Karpas-422 (cell line): ENCODE measurements around the gene TOMM40L. TPM values are rescaled to one million over a fixed set of nuclear protein-coding genes. Genes with fewer than 3 reads are reported as not detected.

Experiments used
- DNase-seq: peaks from one replicate; pipeline ENCODE4 v3.0.0-alpha.2; 2015
- H2AFZ ChIP-seq: fragments of 200-600 bp; sonication (generic); 2 replicates; pipeline ENCODE4 v1.6.1; 2014; ENCODE audit warnings: antibody characterized with exemption, low read length, mixed read lengths
- H3K27ac ChIP-seq: fragments of 200-600 bp; sonication (generic); 2 replicates; pipeline ENCODE4 v1.5.1; 2014; ENCODE audit warnings: mild to moderate bottlenecking, low read length, moderate library complexity
- H3K27me3 ChIP-seq: fragments of 200-600 bp; sonication (generic); 2 replicates; pipeline ENCODE4 v1.6.1; 2014; ENCODE audit warnings: low read length, mixed read lengths
- H3K36me3 ChIP-seq: fragments of 200-600 bp; sonication (generic); 2 replicates; pipeline ENCODE4 v1.6.1; 2014; ENCODE audit warnings: low read length, mixed read lengths; ENCODE audit not compliant: insufficient read depth
- H3K4me1 ChIP-seq: fragments of 200-600 bp; sonication (generic); 2 replicates; pipeline ENCODE4 v1.6.1; 2014; ENCODE audit warnings: mild to moderate bottlenecking, low read length, mixed read lengths
- H3K4me2 ChIP-seq: fragments of 200-600 bp; sonication (generic); 2 replicates; pipeline ENCODE4 v1.6.1; 2014; ENCODE audit warnings: low read length, low read depth, mild to moderate bottlenecking; ENCODE audit not compliant: poor library complexity, severe bottlenecking
- H3K4me3 ChIP-seq: fragments of 200-600 bp; sonication (generic); 2 replicates; pipeline ENCODE4 v1.5.1; 2014; ENCODE audit warnings: mild to moderate bottlenecking, antibody characterized with exemption, low read length, mixed read lengths
- H3K79me2 ChIP-seq: fragments of 200-600 bp; sonication (generic); 2 replicates; pipeline ENCODE4 v1.6.1; 2014; ENCODE audit warnings: mild to moderate bottlenecking, low read length, mixed read lengths
- H3K9ac ChIP-seq: fragments of 200-600 bp; sonication (generic); 2 replicates; pipeline ENCODE4 v1.6.0; 2014; ENCODE audit warnings: low read length
- H3K9me2 ChIP-seq: fragments of 200-600 bp; sonication (generic), shearing (Covaris generic); replicated peaks from 2 replicates; pipeline ENCODE4 v1.6.0; 2014; ENCODE audit warnings: mild to moderate bottlenecking, low read length, moderate library complexity; ENCODE audit not compliant: insufficient read depth
- H3K9me3 ChIP-seq: fragments of 300-700, 200-600 bp; sonication (generic); 2 replicates; pipeline ENCODE4 v1.6.1; 2014; ENCODE audit warnings: low read length, mixed read lengths
- H4K20me1 ChIP-seq: fragments of 200-600 bp; sonication (generic); 2 replicates; pipeline ENCODE4 v1.6.1; 2014; ENCODE audit warnings: mild to moderate bottlenecking, antibody characterized with exemption, low read length, low read depth; ENCODE audit not compliant: insufficient read depth
- total RNA-seq: library from RNA; depleted of rRNA; stranded (reverse); fragments of >200 nt; shearing (Covaris generic); gene quantifications from 2 replicates; pipeline ENCODE4 v1.2.3, GENCODE V29; 2014; ENCODE audit warnings: low replicate concordance

The TOMM40L gene
- total RNA-seq, 1 experiment from 2014 or later = 9.5 TPM

GRCh38 chr1:161185282-161185682, 40.6 kb upstream of the TOMM40L start:
- H3K4me3 ChIP-seq = peak overlapping the region; percentile 58; the same call in 1 of the 2 replicates
- peak overlapping the region; percentile 98 for H3K27ac ChIP-seq
- H3K4me2 ChIP-seq = peak overlapping the region; percentile 74

GRCh38 chr1:161185732-161186311, 40.0 kb upstream of the TOMM40L start:
- no peaks in the 10 kb centered on the region for H4K20me1 ChIP-seq
- H2AFZ ChIP-seq = peak overlapping the region; percentile 42; the same call in 1 of the 2 replicates
- peak overlapping the region; percentile 58 for H3K9ac ChIP-seq
- H3K9me2 ChIP-seq = no peaks in the 10 kb centered on the region
- H3K4me3 ChIP-seq = peak overlapping the region; percentile 58
- H3K36me3 ChIP-seq = no peaks in the 10 kb centered on the region
- no peaks in the 10 kb centered on the region for H3K79me2 ChIP-seq
- H3K9me3 ChIP-seq = no peaks in the 10 kb centered on the region
- no peaks in the 10 kb centered on the region for H3K27me3 ChIP-seq
- H3K4me2 ChIP-seq = peak overlapping the region; percentile 74
- peak; percentile 92 for DNase-seq
- peaks cover 41% of the 10 kb centered on the region for H3K4me1 ChIP-seq
- H3K27ac ChIP-seq = peak overlapping the region; percentile 98

More at GRCh38 chr1:161185282-161185682, 40.6 kb upstream of the TOMM40L start:
- H3K27me3 ChIP-seq = no peaks in the 10 kb centered on the region
- H4K20me1 ChIP-seq = no peaks in the 10 kb centered on the region
- no peaks in the 10 kb centered on the region for H3K79me2 ChIP-seq
- peaks cover 41% of the 10 kb centered on the region for H3K4me1 ChIP-seq
- no peaks in the 10 kb centered on the region for H3K9me2 ChIP-seq
- H3K9ac ChIP-seq = peak overlapping the region; percentile 58
- peak overlapping the region; percentile 42; the same call in 1 of the 2 replicates for H2AFZ ChIP-seq
- peak; percentile 94 for DNase-seq
- H3K36me3 ChIP-seq = no peaks in the 10 kb centered on the region
- H3K9me3 ChIP-seq = no peaks in the 10 kb centered on the region

- Histone ChIP-seq H3K9me2 (no peaks in the 10 kb centered on the region), H3K36me3 (no peaks in the 10 kb centered on the region), H3K27ac (peak overlapping the region; percentile 98), H2AFZ (peak overlapping the region; percentile 81), H3K4me3 (no peak overlapping the region), H3K9ac (no peak overlapping the region), H3K4me1 (peaks cover 43% of the 10 kb centered on the region), H3K27me3 (no peaks in the 10 kb centered on the region), H3K79me2 (no peaks in the 10 kb centered on the region), H3K4me2 (no peak overlapping the region), H4K20me1 (no peaks in the 10 kb centered on the region), H3K9me3 (no peaks in the 10 kb centered on the region)
- DNase-seq = no peak
Observed at GRCh38 chr1:161187311-161187710, 38.5 kb upstream of the TOMM40L start.

- H4K20me1 ChIP-seq = no peaks in the 10 kb centered on the region
- no peak overlapping the region for H3K4me3 ChIP-seq
- H3K9ac ChIP-seq = no peak overlapping the region
- H3K4me2 ChIP-seq = no peak overlapping the region
- no peak for DNase-seq
- no peak overlapping the region for H3K27ac ChIP-seq
- no peaks in the 10 kb centered on the region for H3K27me3 ChIP-seq
- H3K9me3 ChIP-seq = no peaks in the 10 kb centered on the region
- peaks cover 47% of the 10 kb centered on the region for H3K4me1 ChIP-seq
- H2AFZ ChIP-seq = no peak overlapping the region
- no peaks in the 10 kb centered on the region for H3K9me2 ChIP-seq
- no peaks in the 10 kb centered on the region for H3K36me3 ChIP-seq
- no peaks in the 10 kb centered on the region for H3K79me2 ChIP-seq
Observed at GRCh38 chr1:161188381-161188780, 37.5 kb upstream of the TOMM40L start.

GRCh38 chr1:161189036-161189435, 36.8 kb upstream of the TOMM40L start:
- H3K4me1 ChIP-seq = peaks cover 42% of the 10 kb centered on the region
- H3K9me3 ChIP-seq = no peaks in the 10 kb centered on the region
- no peak overlapping the region for H2AFZ ChIP-seq
- H3K36me3 ChIP-seq = no peaks in the 10 kb centered on the region
- no peaks in the 10 kb centered on the region for H3K27me3 ChIP-seq
- H3K9me2 ChIP-seq = no peaks in the 10 kb centered on the region
- no peak overlapping the region for H3K4me2 ChIP-seq
- H3K27ac ChIP-seq = no peak overlapping the region
- no peak overlapping the region for H3K4me3 ChIP-seq
- no peak for DNase-seq
- no peaks in the 10 kb centered on the region for H3K79me2 ChIP-seq
- no peak overlapping the region for H3K9ac ChIP-seq
- H4K20me1 ChIP-seq = no peaks in the 10 kb centered on the region

DNA sequence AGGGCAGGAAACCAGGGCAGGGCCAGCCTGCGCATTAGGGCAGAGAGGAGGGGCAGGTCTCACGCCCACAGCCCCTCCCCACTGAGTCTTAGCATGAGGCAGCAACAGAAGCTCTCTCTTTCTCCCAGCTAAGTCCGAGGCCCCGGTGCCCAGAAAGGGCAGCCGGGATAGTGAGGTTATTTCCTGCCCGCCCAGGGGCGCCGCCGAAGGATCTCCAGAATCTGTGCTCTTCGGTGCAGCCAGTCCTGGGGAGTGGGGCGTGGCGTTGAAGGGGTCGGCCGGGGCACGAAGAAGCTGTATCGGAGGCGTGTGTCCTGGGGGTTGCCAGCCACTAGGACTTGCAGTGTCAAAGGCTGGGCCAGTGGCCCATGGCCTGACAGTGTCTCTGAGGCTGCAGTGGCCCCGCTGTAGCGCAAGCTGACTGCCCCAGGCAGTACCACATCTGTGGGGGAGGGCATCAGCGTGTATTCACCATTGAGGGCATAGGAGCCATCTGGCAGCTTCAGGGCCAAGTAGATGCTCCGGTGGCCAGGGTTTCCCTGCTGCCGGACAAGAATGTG, 34.8 kb upstream of the TOMM40L start:
- DNase-seq = no peak
- Histone ChIP-seq H3K9me2 (no peaks in the 10 kb centered on the region), H3K4me3 (no peak overlapping the region), H3K4me1 (peaks cover 34% of the 10 kb centered on the region), H3K9me3 (no peaks in the 10 kb centered on the region), H3K27me3 (no peaks in the 10 kb centered on the region), H3K4me2 (no peak overlapping the region), H2AFZ (no peak overlapping the region), H3K36me3 (no peaks in the 10 kb centered on the region), H3K79me2 (no peaks in the 10 kb centered on the region), H3K9ac (no peak overlapping the region), H4K20me1 (no peaks in the 10 kb centered on the region), H3K27ac (no peak overlapping the region)

DNA sequence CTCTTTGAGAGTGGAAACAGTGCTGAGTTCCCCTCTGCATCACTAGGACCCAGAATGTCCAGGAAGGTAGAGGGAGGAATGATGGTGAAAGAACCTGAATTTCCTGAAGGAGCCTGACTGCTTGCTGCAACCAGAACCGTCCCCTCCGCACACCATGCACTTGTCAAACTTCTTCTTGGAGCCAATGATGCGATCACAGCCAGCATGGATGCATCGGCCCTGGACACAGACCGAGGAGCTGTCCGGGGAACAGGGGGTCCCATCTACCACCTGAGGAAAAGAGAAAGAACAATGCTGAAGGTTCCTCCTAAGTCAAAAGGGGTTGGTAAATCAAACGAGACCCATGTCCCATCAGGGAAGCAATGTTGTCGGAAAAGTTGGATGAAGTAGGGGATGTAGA, 33.9 kb upstream of the TOMM40L start:
- no peak overlapping the region for H3K27ac ChIP-seq
- H3K4me3 ChIP-seq = no peak overlapping the region
- peaks cover 24% of the 10 kb centered on the region for H3K4me1 ChIP-seq
- DNase-seq = no peak
- H4K20me1 ChIP-seq = no peaks in the 10 kb centered on the region
- no peaks in the 10 kb centered on the region for H3K36me3 ChIP-seq
- H3K79me2 ChIP-seq = no peaks in the 10 kb centered on the region
- H2AFZ ChIP-seq = no peak overlapping the region
- H3K9ac ChIP-seq = no peak overlapping the region
- no peaks in the 10 kb centered on the region for H3K9me3 ChIP-seq
- H3K9me2 ChIP-seq = no peaks in the 10 kb centered on the region
- H3K4me2 ChIP-seq = no peak overlapping the region
- no peaks in the 10 kb centered on the region for H3K27me3 ChIP-seq

- H2AFZ ChIP-seq = peak overlapping the region; percentile 9; the same call in 1 of the 2 replicates
- H3K9ac ChIP-seq = no peak overlapping the region
- no peak overlapping the region for H3K4me3 ChIP-seq
- H3K27me3 ChIP-seq = no peaks in the 10 kb centered on the region
- H3K4me1 ChIP-seq = peaks cover 18% of the 10 kb centered on the region
- H3K27ac ChIP-seq = no peak overlapping the region
- no peak overlapping the region for H3K4me2 ChIP-seq
- H3K36me3 ChIP-seq = no peaks in the 10 kb centered on the region
- H3K9me2 ChIP-seq = no peaks in the 10 kb centered on the region
- no peaks in the 10 kb centered on the region for H3K9me3 ChIP-seq
- no peaks in the 10 kb centered on the region for H3K79me2 ChIP-seq
- DNase-seq = peak; percentile 92
- no peaks in the 10 kb centered on the region for H4K20me1 ChIP-seq
Observed at GRCh38 chr1:161192476-161193465, 33.1 kb upstream of the TOMM40L start.
